Right cardiac atrium (tissue), 5 donors: ENCODE results near the gene ZNF746. TPM values are rescaled to one million over a fixed set of nuclear protein-coding genes. Genes with fewer than 3 reads are reported as not detected.
"Not testable (repeated sequence)": the region's sequence is repeated elsewhere in the genome, so short reads cannot be mapped to it uniquely, and the experiment has no call there.

Experiments used
- ATAC-seq, 2 donors: fragments of 200-7000 bp; cut with Tn5 transposase; one replicate each; pipeline versions ENCODE4 v1.8.0 to v1.9.1; 2020; ENCODE audit warnings: moderate library complexity in 2 of 2, mild to moderate bottlenecking in 1 of 2
- DNase-seq, 3 donors: peaks; one replicate each; pipeline ENCODE4 v3.0.0-alpha.2; 2020
- H3K27ac ChIP-seq: one replicate; pipeline ENCODE4 v1.5.1; 2013; ENCODE audit warnings: mild to moderate bottlenecking, low read length, control low read depth, moderate library complexity
- H3K27me3 ChIP-seq: one replicate; pipeline ENCODE4 v1.6.1; 2013; ENCODE audit not compliant: control insufficient read depth, insufficient read depth
- H3K4me1 ChIP-seq: one replicate; pipeline ENCODE4 v1.6.1; 2013; ENCODE audit warnings: low read length; ENCODE audit not compliant: control insufficient read depth, insufficient read depth
- H3K4me3 ChIP-seq: one replicate; pipeline ENCODE4 v1.5.1; 2013; ENCODE audit warnings: low read length, control low read depth
- H3K9me3 ChIP-seq: one replicate; pipeline ENCODE4 v1.6.1; 2013; ENCODE audit warnings: low read length; ENCODE audit not compliant: control insufficient read depth
- WGBS: extraction: QIAGEN DNeasy Blood & Tissue Kit; methylation state at CpG from one replicate; pipeline ENCODE4 v1.1.7; 2013; 5-methylcytosine and 5-hydroxymethylcytosine counted together
- intact Hi-C, 4 donors: fragments of 100-400 bp; cut with DNase I; formaldehyde crosslinking; loops; one replicate each; pipeline versions ENCODE4 v1.11.0 to v1.14.0; 2022 to 2023
- polyA plus RNA-seq: library from polyadenylated mRNA; stranded (reverse); fragments of 200-250 nt; gene quantifications from one replicate; pipeline ENCODE4 v1.2.3, GENCODE V29; 2013
- total RNA-seq, 4 donors: library from RNA; stranded (reverse); fragmentation: NEBNext Ultra II Directional; extraction: Animal tissue kit (Norgen Biotek cat#: 25700); gene quantifications; one replicate each; pipeline ENCODE4 v1.2.1, GENCODE V29; 2021
- donor health status: healthy with polysubstance abuse.
- donor health status: DM: no; HTN: yes; CAD: no.
- donor health status: DM: no; HTN: no; CAD: no.
- donor health status: DM: no; HTN: yes; CAD: no; lungs with severe emphysema.
- donor health status: DM: yes; HTN: yes; CAD: no.

Gene ZNF746
- total and polyA plus RNA-seq, 5 donors: 5.0 to 10.7 (median 9.7) TPM

DNA sequence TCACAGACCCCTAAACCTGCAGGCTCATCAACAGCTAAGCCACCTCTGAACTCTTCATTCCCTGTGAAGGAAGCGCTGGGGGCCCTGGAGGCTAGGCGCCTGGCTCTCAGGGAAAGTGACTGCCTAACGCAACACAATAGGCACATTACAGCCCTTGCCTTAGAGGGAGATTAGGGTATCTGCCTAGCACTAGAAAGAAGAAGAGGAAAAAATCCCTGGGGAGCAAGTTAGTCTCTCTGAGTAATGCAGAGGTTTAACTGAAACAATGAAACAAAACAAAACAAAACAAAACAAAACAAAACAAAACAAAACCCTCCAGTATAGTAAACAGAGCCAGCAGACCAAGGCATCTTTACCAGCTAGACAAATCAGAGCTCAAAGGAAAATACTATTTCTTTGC lies 39.4 kb downstream of the ZNF746 start:
- H3K9me3 ChIP-seq: no peaks in the 10 kb centered on the region
- intact Hi-C loops: no loop called here
- 84% methylated on average over 3 of the region's 3 CpGs for WGBS
- H3K4me1 ChIP-seq: peaks cover 3% of the 10 kb centered on the region
- no peak for ATAC-seq
- H3K27me3 ChIP-seq: no peaks in the 10 kb centered on the region
- no peak for DNase-seq
- H3K27ac ChIP-seq: no peak overlapping the region
- H3K4me3 ChIP-seq: no peak overlapping the region

DNA sequence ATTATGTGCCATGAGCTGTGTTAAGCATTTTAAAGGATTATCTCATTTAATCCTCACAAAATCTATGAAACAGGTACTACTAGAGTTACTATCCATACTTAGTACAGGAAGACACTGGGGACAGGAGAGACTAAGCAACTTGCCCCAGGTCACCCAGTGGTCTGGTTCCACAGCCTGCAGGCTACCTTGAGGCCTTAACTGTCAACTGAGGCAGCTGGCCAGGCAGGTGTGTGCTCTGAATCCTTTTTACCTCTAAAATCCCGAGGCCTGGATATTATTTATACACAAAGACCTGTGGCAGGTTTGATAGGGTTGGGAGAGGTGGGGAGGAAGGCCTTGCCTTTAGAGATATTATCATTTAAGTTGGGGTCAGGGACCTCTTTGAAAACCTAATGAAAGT lies 39.8 kb downstream of the ZNF746 start:
- ATAC-seq (no peak), DNase-seq (no peak)
- Histone ChIP-seq H3K4me1 (peaks cover 3% of the 10 kb centered on the region), H3K27ac (no peak overlapping the region), H3K4me3 (no peak overlapping the region), H3K9me3 (no peaks in the 10 kb centered on the region), H3K27me3 (no peaks in the 10 kb centered on the region)
- WGBS: 92% methylated on average over 1 of the region's 1 CpG
- intact Hi-C loops: no loop called here

DNA sequence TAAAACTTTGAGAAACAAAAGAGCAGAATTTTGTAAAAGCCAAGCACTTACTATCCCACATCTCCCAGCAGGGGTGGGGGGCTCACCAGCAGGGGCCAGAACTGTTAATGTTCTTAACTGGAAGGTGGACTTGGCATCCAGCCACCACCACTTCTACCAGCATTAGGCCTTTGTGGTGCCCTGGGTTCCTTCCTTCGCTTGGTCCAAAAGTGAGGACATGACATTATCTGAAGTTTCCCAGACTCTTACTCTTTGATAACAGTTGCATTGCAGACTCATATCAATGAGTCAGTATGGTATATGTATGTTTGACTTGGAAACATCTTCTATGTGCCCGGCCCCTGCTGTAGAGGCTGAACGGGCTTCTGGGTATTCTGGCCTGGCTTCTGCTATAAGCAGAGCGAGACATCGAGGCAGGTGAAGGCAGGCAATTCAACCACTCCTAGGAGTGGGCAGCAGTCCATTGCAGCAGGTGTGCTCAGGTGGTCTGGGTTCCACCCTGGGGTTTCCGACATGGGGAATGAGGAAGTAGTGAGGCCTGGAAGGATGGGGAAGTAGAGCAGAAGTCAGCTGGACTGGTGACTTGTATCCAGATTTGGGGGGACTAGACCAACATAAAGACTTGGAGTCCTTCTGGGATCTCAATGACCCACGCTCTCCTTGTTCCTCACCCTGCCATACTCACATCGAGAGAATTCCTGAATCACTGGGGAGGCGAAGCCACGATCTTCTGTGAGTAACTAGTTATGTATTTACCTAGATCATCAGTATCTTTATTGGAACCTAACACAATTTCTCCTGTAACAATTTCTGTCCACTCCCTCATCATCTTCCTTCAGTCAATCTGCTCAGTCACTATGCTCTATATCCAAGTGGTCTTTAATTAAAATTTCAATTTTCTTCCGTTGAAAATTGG lies 40.8 kb downstream of the ZNF746 start:
- Histone ChIP-seq H3K27me3 (no peaks in the 10 kb centered on the region), H3K4me3 (no peak overlapping the region), H3K27ac (no peak overlapping the region), H3K9me3 (no peaks in the 10 kb centered on the region), H3K4me1 (peaks cover 3% of the 10 kb centered on the region)
- 89% methylated on average over 11 of the region's 11 CpGs for whole genome bisulfite sequencing
- intact Hi-C loops: no loop called here
- DNase-seq: peak in 1 of 3 donors; percentile 39
- no peak for ATAC-seq

DNA sequence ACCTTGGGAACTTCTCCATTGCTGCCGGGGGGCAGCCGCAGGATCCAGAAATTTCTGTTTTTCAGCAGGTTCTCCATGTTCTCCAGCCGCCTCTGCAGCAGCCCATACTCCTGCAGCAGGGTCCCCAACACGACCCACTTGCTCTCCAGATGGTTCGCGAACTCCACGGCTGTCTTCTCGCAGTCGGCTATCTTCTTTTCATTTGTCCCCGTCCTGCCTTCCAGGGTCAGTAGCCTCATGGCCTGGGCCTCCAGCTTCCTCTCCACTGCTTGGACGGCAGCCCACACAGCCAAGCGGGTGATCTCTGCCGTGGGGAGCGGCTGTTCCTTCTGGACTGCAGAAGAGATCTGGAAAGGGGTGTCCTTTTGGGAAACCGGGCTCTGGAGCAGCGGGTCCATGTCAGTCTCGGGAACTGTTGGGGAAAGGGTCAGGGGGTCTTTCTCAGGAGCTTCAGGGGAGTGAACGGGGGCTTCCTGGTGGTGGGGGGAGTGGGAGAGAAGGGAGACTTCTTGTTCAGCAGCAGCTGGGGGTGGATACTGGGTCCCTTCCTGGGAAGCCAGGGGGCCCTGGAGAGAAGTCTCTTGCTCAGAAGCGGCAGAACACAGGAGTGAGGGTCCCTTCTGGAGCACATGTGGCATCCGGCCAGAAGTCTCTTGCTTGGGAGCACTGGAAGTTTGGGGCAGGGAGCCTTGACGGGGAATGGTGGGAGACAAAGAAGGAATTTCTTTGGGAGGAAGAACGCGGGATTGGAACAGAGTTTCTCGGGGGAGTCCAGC lies 42.2 kb downstream of the ZNF746 start:
- intact Hi-C loops: no loop called here
- 89% methylated on average over 24 of the region's 24 CpGs for WGBS

DNA sequence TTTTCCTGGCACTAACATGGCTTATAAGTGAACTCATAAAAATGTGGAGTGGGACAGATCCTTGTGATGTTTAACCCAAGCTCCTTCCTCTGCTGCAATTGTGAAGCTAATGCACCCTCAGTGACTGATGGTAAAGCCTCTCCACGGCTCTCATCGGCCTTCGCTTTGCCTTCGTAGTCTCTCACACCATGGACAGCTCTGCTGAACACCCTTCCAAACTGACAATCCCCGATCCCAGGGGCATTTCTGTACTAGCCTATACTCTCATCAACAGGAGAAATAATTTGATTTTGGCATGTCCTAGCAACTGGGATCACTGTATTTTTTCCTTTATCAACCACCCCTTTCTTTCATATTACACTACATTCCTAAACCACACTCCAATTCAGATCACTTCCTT lies 42.9 kb downstream of the ZNF746 start:
- no peak overlapping the region for H3K4me3 ChIP-seq
- H3K27me3 ChIP-seq: no peaks in the 10 kb centered on the region
- intact Hi-C loops: no loop called here
- no peak overlapping the region for H3K27ac ChIP-seq
- no peaks in the 10 kb centered on the region for H3K9me3 ChIP-seq
- WGBS: 93% methylated on average over 5 of the region's 5 CpGs
- H3K4me1 ChIP-seq: peaks cover 3% of the 10 kb centered on the region
- ATAC-seq (no peak), DNase-seq (no peak)

More for the DNA sequence above, 42.2 kb downstream of the ZNF746 start:
- H3K27ac ChIP-seq: no peak overlapping the region
- H3K4me1 ChIP-seq: peaks cover 3% of the 10 kb centered on the region
- no peak overlapping the region for H3K4me3 ChIP-seq
- ATAC-seq (no peak), DNase-seq (no peak)
- no peaks in the 10 kb centered on the region for H3K27me3 ChIP-seq
- no peaks in the 10 kb centered on the region for H3K9me3 ChIP-seq

DNA sequence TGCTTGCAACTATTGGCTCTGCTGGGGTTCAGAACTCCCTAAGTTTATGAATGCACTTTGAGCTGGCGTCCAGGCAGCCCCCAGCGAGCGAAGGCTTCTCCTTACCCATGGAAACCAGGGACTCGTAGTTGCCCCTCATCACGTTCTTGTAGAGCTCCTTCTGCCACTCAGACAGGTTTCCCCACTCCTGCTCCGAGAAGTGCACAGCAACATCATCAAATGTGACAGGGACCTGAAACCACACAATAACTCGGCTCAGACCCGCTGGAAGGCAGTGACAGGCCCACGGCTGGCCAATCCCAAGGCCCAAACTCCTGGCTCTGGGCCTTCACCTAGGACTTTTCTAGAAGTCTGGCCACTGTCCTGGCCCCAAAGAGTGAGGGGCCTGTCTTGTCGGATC lies 43.6 kb downstream of the ZNF746 start:
- H3K9me3 ChIP-seq: no peaks in the 10 kb centered on the region
- H3K4me3 ChIP-seq: no peak overlapping the region
- no peaks in the 10 kb centered on the region for H3K27me3 ChIP-seq
- intact Hi-C loops: no loop called here
- no peak for DNase-seq
- 92% methylated on average over 10 of the region's 10 CpGs for WGBS
- peaks cover under 1% of the 10 kb centered on the region for H3K4me1 ChIP-seq
- H3K27ac ChIP-seq: no peak overlapping the region
- ATAC-seq: no peak

DNA sequence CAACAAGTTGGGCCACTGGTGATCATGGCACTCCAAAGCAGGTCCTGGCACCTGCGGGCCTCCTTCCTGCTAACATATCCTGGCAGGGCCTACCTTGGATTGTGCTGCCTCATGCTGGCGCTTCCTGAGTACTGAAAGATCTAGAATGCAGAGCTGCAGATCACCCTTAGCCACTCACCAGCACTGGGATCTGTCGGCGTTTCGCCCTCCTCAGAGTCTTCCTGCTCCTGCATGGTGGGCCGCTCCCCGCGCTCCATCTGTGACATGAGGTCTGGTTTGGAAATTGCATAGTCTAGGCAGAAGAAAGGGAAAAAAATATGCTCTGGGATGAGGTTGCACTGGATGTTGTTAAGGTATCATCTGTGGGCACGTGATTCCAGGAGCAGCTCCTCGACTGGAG lies 46.8 kb downstream of the ZNF746 start:
- no peak for ATAC-seq
- Histone ChIP-seq H3K4me3 (no peak overlapping the region), H3K4me1 (no peaks in the 10 kb centered on the region), H3K9me3 (no peaks in the 10 kb centered on the region), H3K27me3 (no peaks in the 10 kb centered on the region), H3K27ac (no peak overlapping the region)
- 96% methylated on average over 10 of the region's 10 CpGs for WGBS
- intact Hi-C loops: no loop called here
- DNase-seq: no peak

DNA sequence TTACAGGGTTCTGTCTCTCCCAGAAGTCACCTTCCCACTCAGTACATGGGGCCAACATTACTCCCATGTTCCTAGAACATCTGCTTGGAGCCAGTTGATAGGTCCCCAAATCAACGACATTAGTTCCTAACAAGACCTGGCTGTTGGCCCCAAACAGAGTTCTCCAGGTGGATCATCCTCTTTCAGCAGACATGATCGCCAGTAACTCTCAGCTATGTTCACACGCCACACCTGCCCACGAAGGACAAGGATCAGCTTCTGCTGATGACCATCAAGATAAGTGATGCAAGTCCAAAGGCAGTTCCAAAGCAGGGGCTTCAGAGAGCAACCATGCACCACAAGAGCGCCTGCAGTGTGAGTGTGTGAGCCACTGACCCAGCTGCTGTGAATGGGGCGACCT lies 47.7 kb downstream of the ZNF746 start:
- H3K9me3 ChIP-seq: no peaks in the 10 kb centered on the region
- intact Hi-C loops: no loop called here
- H3K4me3 ChIP-seq: no peak overlapping the region
- 96% methylated on average over 6 of the region's 6 CpGs for WGBS
- no peak overlapping the region for H3K27ac ChIP-seq
- H3K27me3 ChIP-seq: no peaks in the 10 kb centered on the region
- no peaks in the 10 kb centered on the region for H3K4me1 ChIP-seq
- ATAC-seq: no peak
- no peak for DNase-seq

DNA sequence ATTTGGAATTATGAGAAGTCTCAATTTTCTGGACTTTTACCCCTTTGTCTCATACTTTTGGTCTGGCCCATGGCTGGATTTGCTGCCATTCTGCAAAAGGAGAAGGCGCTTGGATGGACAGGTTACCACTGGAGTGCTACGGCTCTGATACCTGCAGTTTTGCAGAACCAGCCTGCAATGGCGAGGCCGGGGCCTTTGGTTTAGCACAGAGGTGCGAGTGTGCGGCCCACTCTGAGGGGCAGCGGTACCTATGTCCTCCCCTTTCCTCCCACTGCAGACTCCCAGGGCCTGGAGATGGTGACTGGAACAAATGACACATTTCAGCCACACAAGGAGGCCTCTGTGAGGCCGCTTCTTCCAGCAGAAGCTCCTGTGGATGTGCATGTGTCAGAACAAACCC lies 48.6 kb downstream of the ZNF746 start:
- DNase-seq: no peak
- no peaks in the 10 kb centered on the region for H3K9me3 ChIP-seq
- no peak overlapping the region for H3K4me3 ChIP-seq
- no peak overlapping the region for H3K27ac ChIP-seq
- H3K4me1 ChIP-seq: no peaks in the 10 kb centered on the region
- 89% methylated on average over 8 of the region's 8 CpGs for WGBS
- intact Hi-C loops: no loop called here
- no peaks in the 10 kb centered on the region for H3K27me3 ChIP-seq
- no peak for ATAC-seq

DNA sequence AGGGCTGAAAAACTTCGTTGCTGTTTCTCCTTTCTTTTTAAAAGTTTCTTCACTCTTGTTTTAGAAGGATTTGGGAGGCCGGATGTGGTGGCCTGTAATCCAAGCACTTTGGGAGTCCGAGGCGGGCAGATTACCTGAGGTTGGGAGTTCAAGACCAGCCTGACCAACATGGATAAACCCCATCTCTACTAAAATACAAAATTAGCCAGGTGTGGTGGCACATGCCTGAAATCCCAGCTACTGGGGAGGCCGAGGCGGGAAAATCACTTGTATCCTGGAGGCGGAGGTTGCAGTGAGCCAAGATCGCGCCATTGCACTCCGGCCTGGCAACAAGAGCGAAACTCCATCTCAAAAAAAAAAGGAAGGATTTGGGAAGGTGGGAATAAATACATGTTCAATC lies 51.6 kb downstream of the ZNF746 start:
- H3K4me1 ChIP-seq, H3K4me3 ChIP-seq, ATAC-seq, H3K27me3 ChIP-seq, intact Hi-C loops, H3K9me3 ChIP-seq, DNase-seq, H3K27ac ChIP-seq: not testable (repeated sequence)
- WGBS: 98% methylated on average over 11 of the region's 11 CpGs

DNA sequence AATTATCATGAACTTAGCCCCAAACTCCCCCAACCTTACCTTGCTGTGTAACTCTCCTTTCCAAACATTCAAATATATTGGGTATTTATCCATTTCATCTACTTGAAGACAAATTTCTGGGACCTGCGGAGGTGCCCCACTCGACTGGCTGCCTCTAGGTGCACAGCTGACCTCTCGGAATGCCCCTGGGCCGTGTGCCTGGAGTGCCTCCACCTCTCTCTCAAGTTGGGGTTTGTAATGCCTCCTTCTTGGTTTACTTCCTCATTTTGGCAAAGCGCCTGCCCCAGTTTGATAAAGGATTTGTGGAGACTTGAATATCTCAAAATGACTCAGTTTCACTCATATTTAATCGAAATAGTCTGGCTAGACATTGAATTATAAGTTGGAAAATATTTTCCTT lies 53.3 kb downstream of the ZNF746 start:
- no peaks in the 10 kb centered on the region for H3K27me3 ChIP-seq
- no peaks in the 10 kb centered on the region for H3K4me1 ChIP-seq
- no peaks in the 10 kb centered on the region for H3K9me3 ChIP-seq
- intact Hi-C loops: no loop called here
- DNase-seq: no peak
- ATAC-seq: no peak
- H3K4me3 ChIP-seq: no peak overlapping the region
- no peak overlapping the region for H3K27ac ChIP-seq
- WGBS: 89% methylated on average over 6 of the region's 6 CpGs
